ENCODE data around the gene NUDT8. TPM values are rescaled to one million over a fixed set of nuclear protein-coding genes. Genes with fewer than 3 reads are reported as not detected.

Gene NUDT8
- total RNA-seq, 2 donors from 2014 or later: 11.5 to 21.8 TPM

DNA sequence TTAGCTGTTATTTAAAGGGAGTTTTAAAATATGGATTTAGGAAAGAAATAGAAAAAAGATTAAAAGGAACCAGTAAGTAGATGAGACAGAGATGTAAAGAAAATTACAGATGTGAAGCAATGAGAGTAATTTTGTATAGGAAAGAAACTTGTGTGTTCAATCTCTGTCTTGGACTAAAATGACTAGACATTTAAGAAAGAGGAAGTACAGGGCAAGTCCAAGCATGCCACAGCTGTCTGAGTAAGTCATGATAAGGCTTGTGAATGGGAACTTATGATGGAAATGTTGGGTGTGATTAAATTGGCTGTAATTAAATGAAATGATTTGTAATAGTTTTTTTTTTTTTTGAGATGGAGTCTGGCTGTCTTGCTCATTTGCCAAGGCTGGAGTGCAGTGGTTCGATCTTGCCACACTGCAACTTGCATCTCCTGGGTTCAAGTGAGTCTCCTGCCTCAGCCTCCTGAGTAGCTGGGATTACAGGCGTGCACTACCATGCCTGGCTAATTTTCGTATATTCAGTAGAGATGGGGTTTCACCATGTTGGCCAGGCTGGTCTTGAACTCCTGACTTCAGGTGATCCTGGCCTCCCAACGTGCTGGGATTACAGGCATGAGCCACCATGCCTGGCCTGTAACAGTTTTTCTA is 26.7 kb upstream of the NUDT8 start:
- intact Hi-C loops (cut with DNase I): no loop called here
- DNase-seq: no peak

DNA sequence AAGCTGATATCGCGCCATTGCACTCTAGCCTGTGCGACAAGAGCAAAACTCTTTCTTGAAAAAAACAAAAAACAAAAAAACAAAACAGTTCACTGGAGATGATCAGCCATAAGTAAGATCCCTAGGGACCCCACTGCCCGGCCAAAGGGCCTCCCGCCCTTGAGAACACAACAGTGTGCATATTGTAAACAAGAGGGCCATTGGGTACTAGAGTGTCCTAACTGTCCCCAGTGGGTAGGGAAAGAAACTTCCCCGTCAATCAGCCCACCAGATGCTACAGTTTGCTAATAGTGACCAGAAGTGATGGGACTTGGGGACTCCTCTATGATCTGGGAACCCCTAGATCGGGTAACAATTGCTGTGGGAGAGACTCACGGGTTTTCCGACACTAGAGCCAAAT is 24.5 kb upstream of the NUDT8 start:
- no peak for DNase-seq
- no peak for TF ChIP-seq POLR2A (IDR thresholded peaks at IDR 0.05)
- TF ChIP-seq, protein P1, sequence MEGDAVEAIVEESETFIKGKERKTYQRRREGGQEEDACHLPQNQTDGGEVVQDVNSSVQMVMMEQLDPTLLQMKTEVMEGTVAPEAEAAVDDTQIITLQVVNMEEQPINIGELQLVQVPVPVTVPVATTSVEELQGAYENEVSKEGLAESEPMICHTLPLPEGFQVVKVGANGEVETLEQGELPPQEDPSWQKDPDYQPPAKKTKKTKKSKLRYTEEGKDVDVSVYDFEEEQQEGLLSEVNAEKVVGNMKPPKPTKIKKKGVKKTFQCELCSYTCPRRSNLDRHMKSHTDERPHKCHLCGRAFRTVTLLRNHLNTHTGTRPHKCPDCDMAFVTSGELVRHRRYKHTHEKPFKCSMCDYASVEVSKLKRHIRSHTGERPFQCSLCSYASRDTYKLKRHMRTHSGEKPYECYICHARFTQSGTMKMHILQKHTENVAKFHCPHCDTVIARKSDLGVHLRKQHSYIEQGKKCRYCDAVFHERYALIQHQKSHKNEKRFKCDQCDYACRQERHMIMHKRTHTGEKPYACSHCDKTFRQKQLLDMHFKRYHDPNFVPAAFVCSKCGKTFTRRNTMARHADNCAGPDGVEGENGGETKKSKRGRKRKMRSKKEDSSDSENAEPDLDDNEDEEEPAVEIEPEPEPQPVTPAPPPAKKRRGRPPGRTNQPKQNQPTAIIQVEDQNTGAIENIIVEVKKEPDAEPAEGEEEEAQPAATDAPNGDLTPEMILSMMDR (IDR thresholded peaks at IDR 0.05): no peak

More for the DNA sequence above, 26.7 kb upstream of the NUDT8 start:
- Histone ChIP-seq H3K36me3 (replicated peaks in 1 of 2; ENCODE audit: insufficient read depth in 1 of 2, low read depth in 2 of 2) (no peaks in the 10 kb centered on the region), H3K4me3 (no peak overlapping the region), H3K9me3 (peaks cover 0 to 3% (median 0%) of the 10 kb centered on the region in 3 donors), H3K27me3 (no peaks in the 10 kb centered on the region), H3K4me1 (peaks cover 8% of the 10 kb centered on the region), H3K27ac (no peak overlapping the region)
- ATAC-seq: no peak
- WGBS, 2 donors: 89 to 90% methylated on average over 4 of the region's 4 CpGs
- no peak for TF ChIP-seq POLR2A (IDR thresholded peaks at IDR 0.05)
- TF ChIP-seq, protein P1 (IDR thresholded peaks at IDR 0.05): no peak

GRCh38 chr11:67652965-67653845 is 23.5 kb upstream of the NUDT8 start:
- Histone ChIP-seq H3K27ac (no peak overlapping the region), H3K36me3 (replicated peaks in 1 of 2; ENCODE audit: insufficient read depth in 1 of 2, low read depth in 2 of 2) (no peaks in the 10 kb centered on the region), H3K9me3 (peaks cover 0 to 3% (median 0%) of the 10 kb centered on the region in 3 donors), H3K4me3 (no peak overlapping the region), H3K4me1 (peaks cover 34% of the 10 kb centered on the region), H3K27me3 (no peaks in the 10 kb centered on the region)
- intact Hi-C loops (cut with DNase I): no loop called here
- DNase-seq: no peak
- TF ChIP-seq POLR2A (IDR thresholded peaks at IDR 0.05): no peak
- TF ChIP-seq, protein P1 (IDR thresholded peaks at IDR 0.05): no peak
- no peak for ATAC-seq
- 79 to 91% methylated on average over 14 to 15 of the region's 15 CpGs for WGBS, 2 donors

More for the DNA sequence above, 24.5 kb upstream of the NUDT8 start:
- Histone ChIP-seq H3K27me3 (no peaks in the 10 kb centered on the region), H3K9me3 (peaks cover 0 to 3% (median 0%) of the 10 kb centered on the region in 3 donors), H3K27ac (no peak overlapping the region), H3K4me1 (peaks cover 24% of the 10 kb centered on the region), H3K36me3 (replicated peaks in 1 of 2; ENCODE audit: insufficient read depth in 1 of 2, low read depth in 2 of 2) (no peaks in the 10 kb centered on the region), H3K4me3 (no peak overlapping the region)
- 77 to 78% methylated on average over 9 of the region's 9 CpGs for WGBS, 2 donors
- no peak for ATAC-seq
- intact Hi-C loops (cut with DNase I): no loop called here

GRCh38 chr11:67651976-67652781 is 22.4 kb upstream of the NUDT8 start:
- WGBS, 2 donors: 43% methylated on average over 13 of the region's 13 CpGs
- no peak for ATAC-seq
- intact Hi-C loops (cut with DNase I): no loop called here
- H3K36me3 ChIP-seq (replicated peaks in 1 of 2; ENCODE audit: insufficient read depth in 1 of 2, low read depth in 2 of 2): no peaks in the 10 kb centered on the region
- no peak overlapping the region for H3K27ac ChIP-seq
- peaks cover 0 to 3% (median 0%) of the 10 kb centered on the region in 3 donors for H3K9me3 ChIP-seq
- H3K27me3 ChIP-seq: no peaks in the 10 kb centered on the region
- TF ChIP-seq, protein P1 (IDR thresholded peaks at IDR 0.05): no peak
- no peak for TF ChIP-seq POLR2A (IDR thresholded peaks at IDR 0.05)
- DNase-seq: no peak
- no peak overlapping the region for H3K4me3 ChIP-seq
- H3K4me1 ChIP-seq: peaks cover 44% of the 10 kb centered on the region
